H9 (cell line): ENCODE results near the gene CKS1B. TPM values are rescaled to one million over a fixed set of nuclear protein-coding genes. Genes with fewer than 3 reads are reported as not detected.
A peak's percentile ranks its signal among the peaks of the same experiment; 100 is the strongest.

Experiments used
- DNase-seq: peaks from one replicate; pipeline ENCODE4 v3.0.0-alpha.2; 2017
- H2AFZ ChIP-seq: one replicate; pipeline ENCODE4 v1.6.1; 2013; ENCODE audit warnings: mild to moderate bottlenecking, low read length, control low read depth, moderate library complexity
- H2AK5ac ChIP-seq: 2 replicates; pipeline ENCODE4 v1.6.1; 2013; ENCODE audit warnings: low read length, control low read depth, mixed read lengths; ENCODE audit not compliant: insufficient read length
- H2BK120ac ChIP-seq: one replicate; pipeline ENCODE4 v1.6.1; 2013; ENCODE audit warnings: low read depth, mild to moderate bottlenecking, low read length, control low read depth, inconsistent platforms; ENCODE audit not compliant: poor library complexity, severe bottlenecking
- H2BK12ac ChIP-seq: 2 replicates; pipeline ENCODE4 v1.6.1; 2013; ENCODE audit warnings: low read length, control low read depth, mixed read lengths, low read depth; ENCODE audit not compliant: insufficient read length
- H2BK15ac ChIP-seq: 2 replicates; pipeline ENCODE4 v1.6.1; 2013; ENCODE audit warnings: low read depth, low read length, control low read depth
- H2BK20ac ChIP-seq: one replicate; pipeline ENCODE4 v1.6.1; 2013; ENCODE audit warnings: low read depth, mild to moderate bottlenecking, low read length, control low read depth, inconsistent platforms; ENCODE audit not compliant: poor library complexity, severe bottlenecking
- H2BK5ac ChIP-seq: 2 replicates; pipeline ENCODE4 v1.6.1; 2013; ENCODE audit warnings: low read length, control low read depth, mixed read lengths; ENCODE audit not compliant: insufficient read length
- H3K14ac ChIP-seq: 2 replicates; pipeline ENCODE4 v1.6.1; 2013; ENCODE audit warnings: low read length, control low read depth; ENCODE audit not compliant: insufficient read depth
- H3K18ac ChIP-seq: 2 replicates; pipeline ENCODE4 v1.6.1; 2013; ENCODE audit warnings: low read depth, mild to moderate bottlenecking, mixed read lengths, low read length, control low read depth; ENCODE audit not compliant: insufficient read length
- H3K23ac ChIP-seq: 2 replicates; pipeline ENCODE4 v1.6.1; 2013; ENCODE audit warnings: low read length, control low read depth, mixed read lengths, low read depth; ENCODE audit not compliant: insufficient read length
- H3K23me2 ChIP-seq: 2 replicates; pipeline ENCODE4 v1.6.1; 2013; ENCODE audit warnings: low read depth, mild to moderate bottlenecking, mixed read lengths, low read length, control low read depth; ENCODE audit not compliant: insufficient read length, poor library complexity, severe bottlenecking
- H3K27ac ChIP-seq: 2 replicates; pipeline ENCODE4 v1.5.1; 2013; ENCODE audit warnings: low read length, control low read depth, mixed read lengths, low read depth; ENCODE audit not compliant: insufficient read length
- H3K27me3 ChIP-seq: 2 replicates; pipeline ENCODE4 v1.6.1; 2013; ENCODE audit warnings: low read length, control low read depth, inconsistent platforms; ENCODE audit not compliant: insufficient read depth
- H3K4ac ChIP-seq: 2 replicates; pipeline ENCODE4 v1.6.1; 2013; ENCODE audit warnings: low read depth, mild to moderate bottlenecking, control low read depth, inconsistent platforms, low read length, moderate library complexity
- H3K4me1 ChIP-seq: 2 replicates; pipeline ENCODE4 v1.6.1; 2013; ENCODE audit warnings: low read length, control low read depth, inconsistent platforms; ENCODE audit not compliant: insufficient read depth
- H3K4me2 ChIP-seq: 2 replicates; pipeline ENCODE4 v1.6.1; 2013; ENCODE audit warnings: low read length, control low read depth, mixed read lengths; ENCODE audit not compliant: insufficient read length, insufficient read depth
- H3K56ac ChIP-seq: 2 replicates; pipeline ENCODE4 v1.6.1; 2013; ENCODE audit warnings: low read depth, mild to moderate bottlenecking, mixed read lengths, low read length, control low read depth; ENCODE audit not compliant: insufficient read length
- H3K79me1 ChIP-seq: 2 replicates; pipeline ENCODE4 v1.6.1; 2013; ENCODE audit warnings: low read depth, mild to moderate bottlenecking, moderate library complexity, low read length, control low read depth, inconsistent platforms; ENCODE audit not compliant: insufficient read depth, poor library complexity, severe bottlenecking
- H3K79me2 ChIP-seq: 2 replicates; pipeline ENCODE4 v1.6.1; 2013; ENCODE audit warnings: low read length, control low read depth, inconsistent platforms; ENCODE audit not compliant: insufficient read depth
- H3K9ac ChIP-seq: 2 replicates; pipeline ENCODE4 v1.6.1; 2013; ENCODE audit warnings: low read length, control low read depth, mixed read lengths; ENCODE audit not compliant: insufficient read length; ENCODE audit errors: extremely low read depth
- H3K9me3 ChIP-seq: one replicate; pipeline ENCODE4 v1.6.1; 2013; ENCODE audit warnings: low read depth, low read length, inconsistent platforms; ENCODE audit not compliant: control insufficient read depth
- H3T11ph ChIP-seq: one replicate; pipeline ENCODE4 v1.6.1; 2013; ENCODE audit warnings: mild to moderate bottlenecking, low read length, control low read depth, inconsistent platforms
- H4K20me1 ChIP-seq: one replicate; pipeline ENCODE4 v1.6.1; 2013; ENCODE audit not compliant: control insufficient read depth, insufficient read length, insufficient read depth
- H4K5ac ChIP-seq: 2 replicates; pipeline ENCODE4 v1.6.1; 2013; ENCODE audit warnings: low read depth, mild to moderate bottlenecking, mixed read lengths, low read length, control low read depth; ENCODE audit not compliant: insufficient read length
- H4K8ac ChIP-seq: replicated peaks from 2 replicates; pipeline ENCODE4 v1.6.1; 2013; ENCODE audit warnings: low read length, control low read depth, mixed read lengths, low read depth; ENCODE audit not compliant: insufficient read length
- H4K91ac ChIP-seq: 2 replicates; pipeline ENCODE4 v1.6.1; 2013; ENCODE audit warnings: low read depth, mild to moderate bottlenecking, moderate library complexity, mixed read lengths, low read length, control low read depth; ENCODE audit not compliant: insufficient read length
- H3K27ac Mint-ChIP-seq, 3 experiments: 2 replicates in 2 of 3; 3 replicates in 1 of 3; pipeline ENCODE4 v1.8.0; 2020 to 2021; ENCODE audit warnings: mixed read lengths in 3 of 3, mild to moderate bottlenecking in 1 of 3, moderate library complexity in 1 of 3
- H3K27me3 Mint-ChIP-seq: 2 replicates; pipeline ENCODE4 v1.8.0; 2021; ENCODE audit warnings: low read depth, mild to moderate bottlenecking, moderate library complexity, mixed read lengths
- H3K36me3 Mint-ChIP-seq, 3 experiments: 2 replicates in 2 of 3; 3 replicates in 1 of 3; pipeline ENCODE4 v1.8.0; 2020 to 2021; ENCODE audit warnings: low read depth in 3 of 3, mixed read lengths in 3 of 3; ENCODE audit not compliant: insufficient read depth in 1 of 3
- H3K4me1 Mint-ChIP-seq, 2 experiments: 2 replicates each; pipeline ENCODE4 v1.8.0; 2020; ENCODE audit warnings: mixed read lengths in 2 of 2
- H3K4me3 Mint-ChIP-seq, 2 experiments: 2 replicates in 1 of 2; 3 replicates in 1 of 2; pipeline ENCODE4 v1.8.0; 2020 to 2021; ENCODE audit warnings: mild to moderate bottlenecking in 2 of 2, mixed read lengths in 2 of 2, moderate library complexity in 1 of 2
- H3K9me3 Mint-ChIP-seq, 2 experiments: 2 replicates in 1 of 2; 3 replicates in 1 of 2; pipeline ENCODE4 v1.8.0; 2020; ENCODE audit warnings: mild to moderate bottlenecking in 2 of 2, mixed read lengths in 2 of 2, moderate library complexity in 1 of 2
- WGBS: extraction: QIAGEN DNeasy Blood & Tissue Kit; methylation state at CpG from one replicate; pipeline ENCODE4 v1.1.7; 2013; ENCODE audit warnings: missing lambda C conversion rate, low lambda C conversion rate, mixed read lengths; ENCODE audit not compliant: insufficient read length; ENCODE audit errors: extremely low coverage; 5-methylcytosine and 5-hydroxymethylcytosine counted together
- total RNA-seq: library from RNA; stranded (reverse); gene quantifications from 2 replicates; pipeline ENCODE4 v1.2.1, GENCODE V29; 2021
- TF ChIP-seq, protein P1 (sequence below): fragments of 200-600 bp; sonication (generic); conservative IDR thresholded peaks from 3 replicates; pipeline ENCODE4 v1.8.0; 2021; ENCODE audit warnings: antibody characterized with exemption, mild to moderate bottlenecking

The CKS1B gene
- total RNA-seq, 1 experiment from 2014 or later, result 279 TPM

DNA sequence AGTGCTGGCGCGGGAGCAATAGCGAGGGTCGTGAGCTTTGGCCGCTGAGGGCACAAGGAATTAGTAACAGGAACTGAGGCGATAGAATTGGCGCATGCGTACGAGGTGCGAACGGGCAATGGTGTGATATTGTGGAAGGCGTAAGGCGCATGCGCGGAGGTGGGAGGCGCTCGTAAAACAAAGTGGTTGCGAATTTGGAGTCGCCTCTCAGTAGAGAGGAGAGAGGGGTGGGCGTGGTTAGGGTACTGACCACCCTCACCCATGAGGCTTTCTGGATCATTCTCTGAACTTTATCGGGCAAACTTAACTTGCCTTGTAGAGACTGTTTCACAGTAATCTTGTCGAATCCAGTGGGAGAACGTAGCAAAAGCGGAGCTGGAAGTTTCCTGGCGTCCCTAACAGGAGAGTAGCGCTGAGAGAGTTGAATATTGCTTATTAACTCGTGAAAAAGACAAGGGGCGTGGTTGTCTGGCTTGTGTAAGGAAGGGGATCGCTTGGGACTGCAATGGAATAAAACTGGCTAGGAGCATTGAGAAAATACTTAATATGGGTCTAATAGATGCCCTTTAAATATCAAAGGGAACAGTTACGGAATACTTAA lies 427 bp downstream of the CKS1B start:
- Mint-ChIP-seq H3K9me3 (no peaks in the 10 kb centered on the region), H3K27me3 (no peaks in the 10 kb centered on the region), H3K27ac (no peak overlapping the region), H3K36me3 (peaks cover 16 to 31% (median 26%) of the 10 kb centered on the region in 3 experiments; a peak in 6 of 7 replicates), H3K4me1 (peaks cover 26 to 28% of the 10 kb centered on the region in 2 experiments), H3K4me3 (no peak overlapping the region)
- peak overlapping the region; percentile 15 for H3K56ac ChIP-seq
- no peak overlapping the region for H3K4ac ChIP-seq
- peak overlapping the region; percentile 49 for H3K27ac ChIP-seq
- peak overlapping the region; percentile 87 for H3K4me2 ChIP-seq
- no peaks in the 10 kb centered on the region for H3K9me3 ChIP-seq
- no peak overlapping the region for H2AFZ ChIP-seq
- peak overlapping the region; percentile 93 for H3K9ac ChIP-seq
- H3K23me2 ChIP-seq, result peaks cover 32% of the 10 kb centered on the region
- no peaks in the 10 kb centered on the region for H3K79me1 ChIP-seq
- peaks cover 4% of the 10 kb centered on the region; the same call in 1 of the 2 replicates for H3K4me1 ChIP-seq
- peak overlapping the region; percentile 59; the same call in 1 of the 2 replicates for H3K14ac ChIP-seq
- H3K23ac ChIP-seq, result no peak overlapping the region
- no peaks in the 10 kb centered on the region for H4K20me1 ChIP-seq
- H3K27me3 ChIP-seq, result no peaks in the 10 kb centered on the region
- TF ChIP-seq, protein P1, sequence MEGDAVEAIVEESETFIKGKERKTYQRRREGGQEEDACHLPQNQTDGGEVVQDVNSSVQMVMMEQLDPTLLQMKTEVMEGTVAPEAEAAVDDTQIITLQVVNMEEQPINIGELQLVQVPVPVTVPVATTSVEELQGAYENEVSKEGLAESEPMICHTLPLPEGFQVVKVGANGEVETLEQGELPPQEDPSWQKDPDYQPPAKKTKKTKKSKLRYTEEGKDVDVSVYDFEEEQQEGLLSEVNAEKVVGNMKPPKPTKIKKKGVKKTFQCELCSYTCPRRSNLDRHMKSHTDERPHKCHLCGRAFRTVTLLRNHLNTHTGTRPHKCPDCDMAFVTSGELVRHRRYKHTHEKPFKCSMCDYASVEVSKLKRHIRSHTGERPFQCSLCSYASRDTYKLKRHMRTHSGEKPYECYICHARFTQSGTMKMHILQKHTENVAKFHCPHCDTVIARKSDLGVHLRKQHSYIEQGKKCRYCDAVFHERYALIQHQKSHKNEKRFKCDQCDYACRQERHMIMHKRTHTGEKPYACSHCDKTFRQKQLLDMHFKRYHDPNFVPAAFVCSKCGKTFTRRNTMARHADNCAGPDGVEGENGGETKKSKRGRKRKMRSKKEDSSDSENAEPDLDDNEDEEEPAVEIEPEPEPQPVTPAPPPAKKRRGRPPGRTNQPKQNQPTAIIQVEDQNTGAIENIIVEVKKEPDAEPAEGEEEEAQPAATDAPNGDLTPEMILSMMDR, result no peak
- H3K18ac ChIP-seq, result peak overlapping the region; percentile 81
- H3K79me2 ChIP-seq, result peaks cover 28% of the 10 kb centered on the region
- H2BK20ac ChIP-seq, result no peak overlapping the region
- H2AK5ac ChIP-seq, result no peak overlapping the region
- no peak overlapping the region for H4K5ac ChIP-seq
- H2BK12ac ChIP-seq, result no peak overlapping the region
- no peak overlapping the region for H2BK120ac ChIP-seq
- H4K91ac ChIP-seq, result no peak overlapping the region
- DNase-seq, result peak; percentile 97
- no peak overlapping the region for H3T11ph ChIP-seq
- H2BK5ac ChIP-seq, result no peak overlapping the region
- H2BK15ac ChIP-seq, result no peak overlapping the region
- no CpG with 5 or more reads among the region's 30 CpGs for WGBS
- no peak overlapping the region for H4K8ac ChIP-seq
